HG03066 (cell line): Measurements from ENCODE around the gene DENND4A.

ENCODE experiments used
- ATAC-seq: cut with Tn5 transposase; IDR thresholded peaks from one replicate; pipeline ENCODE4 v1.9.1; 2021; ENCODE audit warnings: low read depth; ENCODE audit not compliant: unreplicated experiment

Gene DENND4A

GRCh38 chr15:65690173-65690572 is 101.9 kb downstream of the DENND4A start:
- ATAC-seq = no peak

- no peak for ATAC-seq
Measured at GRCh38 chr15:65688462-65688861, 103.6 kb downstream of the DENND4A start.

GRCh38 chr15:65682404-65682911 is 109.6 kb downstream of the DENND4A start:
- no peak for ATAC-seq

DNA sequence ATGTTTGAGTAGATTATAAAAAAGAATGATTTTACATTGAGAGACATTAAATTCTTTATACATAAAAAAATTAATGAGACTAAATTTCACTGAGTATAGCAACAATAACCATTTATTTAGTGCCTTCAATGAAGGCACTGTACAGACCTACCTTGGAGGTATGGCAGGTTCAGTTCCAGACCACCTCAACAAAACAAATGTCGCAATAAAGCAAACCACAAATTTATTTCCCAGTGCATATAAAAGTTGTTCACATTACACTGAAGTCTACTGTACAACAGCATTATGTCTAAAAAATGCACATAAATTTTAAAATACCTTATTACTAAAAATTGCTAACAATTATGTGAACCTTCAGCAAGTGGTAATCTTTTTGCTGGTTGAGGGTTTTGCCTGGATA is 111.5 kb downstream of the DENND4A start:
- ATAC-seq = no peak

DNA sequence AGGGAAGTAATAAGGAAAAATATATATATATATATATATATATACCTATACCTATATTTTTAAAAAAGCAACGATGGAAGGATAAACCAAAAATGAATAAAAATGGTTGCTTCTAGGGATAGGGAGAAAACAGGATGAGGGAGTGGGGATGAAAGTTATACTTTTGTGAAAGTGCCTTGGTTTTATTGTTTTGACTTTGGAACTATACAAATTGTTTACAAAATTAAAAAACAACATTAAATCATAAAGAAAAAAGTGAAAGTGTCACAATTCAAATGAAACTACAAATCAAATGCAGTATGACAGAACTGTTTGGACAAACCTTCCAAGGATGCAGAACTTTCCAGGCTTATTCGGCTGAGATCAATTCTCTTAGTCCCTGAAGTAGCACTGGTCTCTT is 116.0 kb downstream of the DENND4A start:
- no peak for ATAC-seq

DNA sequence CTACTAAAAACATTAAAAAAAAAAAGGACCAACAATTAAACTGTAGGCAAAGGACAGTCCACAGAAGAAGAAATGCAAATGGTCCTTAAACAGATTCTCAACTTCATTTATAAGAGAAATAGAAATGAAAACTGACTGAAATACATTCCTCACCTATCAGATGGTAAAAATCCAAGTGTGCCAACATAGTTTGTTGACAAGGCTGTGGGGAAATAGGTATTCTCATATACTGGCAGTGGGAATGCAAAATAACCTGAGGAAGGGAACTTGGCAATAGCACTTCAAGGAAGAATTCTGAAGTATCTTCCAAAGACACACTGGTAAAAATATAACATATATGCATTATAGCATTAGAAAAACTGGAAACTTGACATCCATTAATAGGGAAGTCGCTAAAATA is 116.5 kb downstream of the DENND4A start:
- ATAC-seq = no peak

- no peak for ATAC-seq
Measured at GRCh38 chr15:65666257-65666656, 125.8 kb downstream of the DENND4A start.

DNA sequence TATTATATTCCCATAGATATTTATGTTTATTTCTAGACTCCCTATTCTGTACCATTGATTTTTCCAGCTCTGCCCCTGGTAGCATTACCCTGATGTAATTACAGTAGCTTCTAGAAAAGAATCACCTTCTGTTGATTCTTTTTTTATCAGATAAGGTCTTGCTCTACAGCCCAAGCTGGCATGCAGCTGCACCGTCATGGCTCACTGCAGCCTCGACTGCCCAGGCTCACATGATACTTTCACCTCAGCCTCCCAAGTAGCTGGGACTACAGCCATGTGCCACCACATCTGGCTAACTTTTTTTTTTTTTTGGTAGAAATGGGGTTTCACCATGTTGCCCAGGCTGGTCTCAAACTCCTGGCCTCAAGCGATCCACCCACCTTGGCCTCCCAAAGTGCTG is 128.6 kb downstream of the DENND4A start:
- no peak for ATAC-seq

DNA sequence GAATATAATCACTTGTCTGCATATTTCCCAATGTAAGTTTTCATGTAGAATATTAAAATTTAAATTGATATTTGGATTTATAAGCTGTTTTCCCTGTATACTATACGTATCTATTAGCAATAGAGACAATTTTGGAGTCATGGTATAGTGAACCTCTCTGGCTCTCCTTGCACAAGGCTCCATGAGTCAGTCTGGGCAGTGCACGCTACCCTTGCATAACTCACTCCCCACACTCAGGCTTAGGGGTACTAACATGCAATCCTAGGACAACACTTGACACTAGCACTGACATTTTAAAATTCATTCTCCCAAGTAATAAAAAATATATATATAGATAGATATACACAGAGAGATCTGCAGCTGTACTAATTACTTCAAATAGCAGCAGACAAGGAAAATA is 131.2 kb downstream of the DENND4A start:
- no peak for ATAC-seq

DNA sequence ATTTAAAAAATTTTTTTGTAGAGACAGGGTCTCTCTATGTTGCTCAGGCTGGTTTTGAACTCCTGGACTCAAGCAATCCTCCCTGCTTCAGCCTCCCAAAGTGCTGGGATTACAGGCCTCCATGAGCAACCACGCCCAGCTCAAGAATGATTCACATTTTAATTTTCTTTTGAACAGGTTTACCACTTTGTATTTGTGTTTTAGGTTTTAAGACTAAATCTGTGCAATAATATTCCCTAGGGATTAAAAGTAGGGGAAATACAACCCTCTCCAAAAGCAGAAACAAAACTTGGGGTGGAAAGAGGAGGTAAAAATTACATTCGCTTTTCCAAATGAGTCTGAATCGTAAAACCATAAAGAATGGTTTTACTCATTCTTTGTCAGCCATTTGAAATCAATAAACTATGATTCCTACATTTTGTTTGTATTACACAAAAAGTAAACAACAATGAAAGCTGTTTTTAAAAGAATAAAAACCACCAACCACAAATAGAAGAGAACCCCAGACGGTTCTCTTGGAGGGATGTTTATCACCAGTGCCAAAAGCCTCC is 132.5 kb downstream of the DENND4A start:
- no peak for ATAC-seq

GRCh38 chr15:65655457-65655856 is 136.6 kb downstream of the DENND4A start:
- no peak for ATAC-seq

- no peak for ATAC-seq
Measured at GRCh38 chr15:65655026-65655425, 137.1 kb downstream of the DENND4A start.

DNA sequence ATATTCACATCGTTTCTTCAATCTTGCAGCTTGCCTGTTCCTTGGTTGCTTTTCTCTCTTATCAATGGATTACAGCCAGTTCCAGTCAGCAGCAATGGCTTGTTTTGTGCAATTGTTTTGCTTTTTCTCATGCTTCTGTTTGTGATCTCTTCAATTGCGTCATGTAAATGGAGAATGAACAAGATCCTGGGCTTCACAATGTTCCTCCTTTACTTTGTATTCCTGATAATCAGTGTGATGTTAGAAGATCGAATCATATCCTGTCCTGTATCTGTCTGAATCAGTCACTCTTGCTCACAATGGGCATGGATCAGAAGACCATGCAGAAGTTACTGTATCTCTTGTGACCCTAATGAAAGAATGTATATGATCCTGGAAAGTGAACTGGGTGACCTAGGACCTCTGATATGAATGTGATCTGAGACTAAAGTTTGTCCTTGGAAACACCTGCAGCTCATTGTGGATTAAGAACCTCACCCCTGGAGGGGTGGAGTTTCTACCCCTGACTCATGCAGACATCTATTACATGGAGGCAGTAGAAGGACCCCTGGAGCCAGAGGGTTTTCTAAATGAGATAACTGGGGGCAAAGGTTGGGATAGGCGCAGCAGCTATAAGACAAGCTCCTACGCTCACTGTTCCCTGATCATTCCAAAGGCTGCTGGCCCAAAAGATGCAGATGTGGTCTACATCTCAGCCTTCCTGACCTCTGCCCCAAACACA is 138.1 kb downstream of the DENND4A start:
- ATAC-seq = no peak

DNA sequence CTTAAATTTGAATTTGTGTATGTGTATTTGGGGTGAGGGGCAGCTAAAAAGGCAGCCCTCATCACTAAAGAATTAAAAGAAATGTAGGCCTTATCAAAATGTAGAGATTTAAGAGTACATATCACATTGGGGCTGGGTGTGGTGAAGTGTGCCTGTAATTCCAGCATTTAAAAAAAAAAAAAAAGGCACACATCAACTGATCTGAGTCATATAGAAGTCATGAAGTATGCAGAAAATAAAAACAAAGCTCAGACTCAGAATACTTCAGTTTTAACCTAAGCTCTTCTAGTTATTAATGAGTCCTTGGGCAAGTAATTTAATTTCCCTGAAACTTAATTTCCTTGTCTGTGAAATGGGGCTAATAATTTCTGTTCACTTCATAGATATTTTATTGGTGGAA is 138.8 kb downstream of the DENND4A start:
- ATAC-seq = no peak

- no peak for ATAC-seq
Measured at GRCh38 chr15:65651831-65652749, 140.0 kb downstream of the DENND4A start.

- no peak for ATAC-seq
Measured at GRCh38 chr15:65651042-65651322, 141.1 kb downstream of the DENND4A start.

GRCh38 chr15:65650312-65651041 is 141.6 kb downstream of the DENND4A start:
- no peak for ATAC-seq

DNA sequence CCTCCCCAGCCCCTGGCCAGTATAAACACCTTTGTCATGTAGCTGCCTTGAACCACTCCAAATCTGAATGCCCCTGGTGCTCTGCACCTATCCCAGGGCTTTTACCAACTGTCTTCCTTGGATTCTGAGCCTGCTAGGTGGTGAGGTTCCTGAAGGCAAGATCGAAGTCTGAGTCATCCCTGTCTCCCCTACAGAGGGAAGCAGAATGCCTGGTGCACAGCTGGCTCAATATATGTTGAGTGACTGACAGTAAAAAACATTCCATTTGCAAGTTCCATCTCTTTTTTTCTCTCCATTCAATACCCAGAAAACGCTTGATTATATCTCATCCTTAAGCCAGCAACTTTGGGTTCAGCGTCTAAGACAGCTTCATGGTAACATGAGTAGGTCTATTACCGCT is 145.6 kb downstream of the DENND4A start:
- no peak for ATAC-seq

- no peak for ATAC-seq
Measured at GRCh38 chr15:65645392-65645791, 146.7 kb downstream of the DENND4A start.

DNA sequence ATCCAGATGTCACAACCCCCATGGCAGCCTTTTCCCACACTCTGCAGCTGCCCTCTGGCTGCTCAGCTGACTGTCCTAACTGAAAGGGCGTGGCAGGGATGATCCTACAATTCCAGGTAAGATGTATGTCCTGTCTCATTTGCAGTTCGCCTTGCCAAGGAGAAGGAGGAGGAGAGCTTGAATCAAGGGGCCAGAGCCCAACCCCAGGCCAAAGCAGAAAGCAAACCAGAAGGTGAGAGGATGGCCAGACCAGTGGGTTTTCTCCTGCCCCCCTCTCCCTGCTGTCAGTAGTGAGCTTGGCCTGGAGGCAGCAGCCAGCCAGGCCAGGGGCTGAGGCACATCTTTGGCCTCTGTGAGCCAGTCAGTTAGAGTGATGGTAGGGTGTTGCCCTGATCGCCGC is 147.8 kb downstream of the DENND4A start:
- ATAC-seq = no peak

DNA sequence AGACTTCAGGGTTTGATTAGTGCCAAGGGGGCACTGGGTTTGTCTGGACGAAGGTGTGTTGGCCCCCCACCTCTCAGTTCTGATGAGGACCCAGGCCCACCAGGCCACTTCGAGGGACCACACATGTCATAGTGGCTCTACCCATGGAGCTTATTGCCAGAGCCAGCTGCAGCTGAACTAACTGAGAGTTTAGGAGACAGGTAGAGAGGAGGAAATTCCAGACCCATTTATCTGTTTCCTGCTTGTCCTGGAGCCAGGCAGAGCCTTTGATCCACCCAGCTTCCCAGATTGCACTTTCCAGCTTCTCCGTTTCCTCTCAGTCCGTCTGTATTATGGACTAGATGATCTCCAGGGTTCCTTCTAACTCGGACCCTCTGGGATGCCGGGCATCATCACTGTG is 149.5 kb downstream of the DENND4A start:
- no peak for ATAC-seq
